BLaER1 treated with 17β-estradiol and CSF1 and Interleukin-3, amounts not matched to agents 10 nM and 100 nM (cell line): Measurements from ENCODE around the gene PTCH2.

Experiments used
- H3K27ac ChIP-seq, 11 experiments: shearing (Covaris generic); formaldehyde crosslinking; 2 replicates each; pipeline ENCODE4 v1.8.1; 2022
- H3K27me3 ChIP-seq, 11 experiments: shearing (Covaris generic); formaldehyde crosslinking; 2 replicates each; pipeline ENCODE4 v1.8.1; 2022
- H3K36me3 ChIP-seq, 11 experiments: shearing (Covaris generic); formaldehyde crosslinking; 2 replicates each; pipeline ENCODE4 v1.8.1; 2022
- H3K4me1 ChIP-seq, 10 experiments: shearing (Covaris generic); formaldehyde crosslinking; 2 replicates each; pipeline ENCODE4 v1.8.1; 2022
- H3K4me2 ChIP-seq, 11 experiments: shearing (Covaris generic); formaldehyde crosslinking; 2 replicates each; pipeline ENCODE4 v1.8.1; 2022
- H3K4me3 ChIP-seq, 10 experiments: shearing (Covaris generic); formaldehyde crosslinking; 2 replicates each; pipeline ENCODE4 v1.8.1; 2022
- H3K9ac ChIP-seq, 11 experiments: shearing (Covaris generic); formaldehyde crosslinking; 2 replicates each; pipeline ENCODE4 v1.8.1; 2022
- H3K9me3 ChIP-seq, 11 experiments: shearing (Covaris generic); formaldehyde crosslinking; replicated peaks in 1 of 11; 2 replicates each; pipeline ENCODE4 v1.8.1; 2022
- H4K20me1 ChIP-seq, 11 experiments: shearing (Covaris generic); formaldehyde crosslinking; 2 replicates each; pipeline ENCODE4 v1.8.1; 2022
- Cebpa-rat ChIP-seq, 11 experiments: shearing (Covaris generic); IDR thresholded peaks; 2 replicates each; pipeline ENCODE4 v1.8.1; 2022

PTCH2 gene

GRCh38 chr1:44867801-44868200 is 24.7 kb upstream of the PTCH2 start:
- no peaks in the 10 kb centered on the region for H4K20me1 ChIP-seq
- no peaks in the 10 kb centered on the region for H3K27me3 ChIP-seq
- H3K4me3 ChIP-seq: no peak overlapping the region
- H3K9me3 ChIP-seq: no peaks in the 10 kb centered on the region
- H3K4me1 ChIP-seq: no peaks in the 10 kb centered on the region
- 0 out of 22 replicates have a peak, but pooled peaks of 1 of the 11 experiments have one; percentile 12 for TF ChIP-seq Cebpa-rat (IDR thresholded peaks at IDR 0.05)
- no peak overlapping the region for H3K27ac ChIP-seq
- H3K36me3 ChIP-seq: peaks cover 49 to 100% (median 87%) of the 10 kb centered on the region in 11 experiments
- H3K4me2 ChIP-seq: no peak overlapping the region
- H3K9ac ChIP-seq: no peak overlapping the region

DNA sequence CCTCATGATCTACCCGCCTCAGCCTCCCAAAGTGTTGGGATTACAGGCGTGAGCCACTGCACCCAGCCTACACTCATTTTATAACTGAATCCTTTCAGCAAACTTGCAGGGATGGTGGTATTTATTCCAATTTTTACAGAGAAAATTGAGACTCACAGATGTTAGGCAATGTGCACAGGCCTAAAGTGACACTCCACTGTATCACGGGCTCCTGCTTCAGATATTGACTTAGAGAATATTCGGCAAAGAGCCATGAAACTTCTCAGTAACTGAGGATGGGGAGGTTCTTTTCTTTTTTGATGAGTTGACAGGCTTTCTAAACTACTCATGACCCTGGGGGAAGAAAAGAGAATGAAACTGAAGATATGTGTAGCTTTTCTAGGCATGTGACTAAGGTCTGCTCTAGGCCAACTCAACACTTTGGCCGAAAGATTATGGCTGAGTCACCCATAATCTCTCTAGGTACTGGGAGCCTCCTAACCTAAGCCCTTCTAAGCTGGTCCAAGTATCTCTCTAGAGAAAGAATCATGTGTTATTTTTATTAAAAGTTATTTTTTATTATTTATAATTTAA is 19.9 kb upstream of the PTCH2 start:
- H3K27ac ChIP-seq: no peak overlapping the region
- H3K9ac ChIP-seq: no peak overlapping the region
- no peaks in the 10 kb centered on the region for H3K27me3 ChIP-seq
- no peak overlapping the region for H3K4me2 ChIP-seq
- no peak for TF ChIP-seq Cebpa-rat (IDR thresholded peaks at IDR 0.05)
- H3K4me1 ChIP-seq: peaks cover 12 to 26% (median 16%) of the 10 kb centered on the region in 10 experiments; a peak in 19 of 20 replicates
- H4K20me1 ChIP-seq: no peaks in the 10 kb centered on the region
- no peak overlapping the region for H3K4me3 ChIP-seq
- H3K36me3 ChIP-seq: peaks cover 18 to 85% (median 60%) of the 10 kb centered on the region in 11 experiments
- no peaks in the 10 kb centered on the region for H3K9me3 ChIP-seq

GRCh38 chr1:44860891-44861425 is 17.9 kb upstream of the PTCH2 start:
- H4K20me1 ChIP-seq: no peaks in the 10 kb centered on the region
- peaks cover 12 to 34% (median 16%) of the 10 kb centered on the region in 10 experiments; a peak in 19 of 20 replicates for H3K4me1 ChIP-seq
- 0 out of 22 replicates have a peak overlapping the region, but pooled peaks of 1 of the 11 experiments have one; percentile 2 for H3K9ac ChIP-seq
- H3K27ac ChIP-seq: peak overlapping the region in 7 of 11 experiments; percentile 2 to 17 (median 4); a peak in 5 of 22 replicates
- H3K27me3 ChIP-seq: no peaks in the 10 kb centered on the region
- no peak for TF ChIP-seq Cebpa-rat (IDR thresholded peaks at IDR 0.05)
- H3K4me2 ChIP-seq: peak overlapping the region; percentile 2 to 65 (median 37); a peak in 16 of 22 replicates
- H3K4me3 ChIP-seq: no peak overlapping the region
- H3K9me3 ChIP-seq: no peaks in the 10 kb centered on the region
- H3K36me3 ChIP-seq: peaks cover 20 to 85% (median 62%) of the 10 kb centered on the region in 11 experiments; a peak in 21 of 22 replicates

DNA sequence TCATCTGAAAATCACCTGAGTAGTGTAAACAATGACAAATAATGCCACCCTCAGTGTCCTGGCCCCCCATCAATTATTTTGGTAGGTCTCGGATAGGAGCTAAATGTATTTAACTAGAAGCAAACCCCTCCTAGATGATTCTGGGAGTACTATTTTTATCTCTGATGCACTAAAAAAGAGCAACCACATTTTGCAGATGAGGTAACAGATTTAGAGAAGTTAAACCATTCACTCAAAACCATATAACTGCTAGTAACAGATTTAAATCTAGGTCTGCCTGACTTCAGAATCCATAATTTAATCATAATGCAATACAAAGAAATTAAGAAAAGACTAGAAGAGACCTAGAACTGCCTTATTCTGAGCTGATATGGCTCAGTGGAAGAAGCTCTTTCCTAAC is 17.3 kb upstream of the PTCH2 start:
- Histone ChIP-seq H3K4me1 (peaks cover 12 to 35% (median 16%) of the 10 kb centered on the region in 10 experiments; a peak in 19 of 20 replicates), H3K27ac (peak overlapping the region in 6 of 11 experiments; percentile 2 to 17 (median 10); a peak in 5 of 22 replicates), H4K20me1 (no peaks in the 10 kb centered on the region), H3K4me3 (no peak overlapping the region), H3K36me3 (peaks cover 20 to 85% (median 59%) of the 10 kb centered on the region in 11 experiments; a peak in 21 of 22 replicates), H3K4me2 (peak overlapping the region; percentile 2 to 65 (median 37); a peak in 17 of 22 replicates), H3K9me3 (no peaks in the 10 kb centered on the region), H3K9ac (0 out of 22 replicates have a peak overlapping the region, but pooled peaks of 1 of the 11 experiments have one; percentile 2), H3K27me3 (no peaks in the 10 kb centered on the region)
- TF ChIP-seq Cebpa-rat (IDR thresholded peaks at IDR 0.05): no peak

DNA sequence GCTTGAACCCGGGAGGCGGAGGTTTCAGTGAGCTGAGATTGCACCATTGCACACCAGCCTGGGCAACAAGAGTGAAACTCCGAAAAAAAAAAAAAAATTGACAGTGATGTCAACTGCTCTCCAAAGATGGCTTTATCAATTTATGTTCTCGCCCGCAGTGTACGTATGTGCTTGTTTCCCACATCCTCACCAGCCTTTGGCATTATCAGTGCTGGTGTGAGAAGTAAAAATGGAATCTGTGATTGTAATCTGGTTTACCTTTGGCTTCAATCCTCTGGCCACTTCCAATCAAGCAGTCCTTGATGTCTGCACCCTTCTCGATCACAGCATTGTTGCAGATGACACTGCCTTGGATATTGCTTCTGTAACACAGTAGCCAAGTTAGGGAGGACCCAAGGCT is 14.4 kb upstream of the PTCH2 start:
- no peak overlapping the region for H3K4me3 ChIP-seq
- no peak overlapping the region for H3K27ac ChIP-seq
- peaks cover 14 to 79% (median 43%) of the 10 kb centered on the region in 11 experiments; a peak in 19 of 22 replicates for H3K36me3 ChIP-seq
- no peaks in the 10 kb centered on the region for H4K20me1 ChIP-seq
- no peaks in the 10 kb centered on the region for H3K27me3 ChIP-seq
- peaks cover 12 to 43% (median 16%) of the 10 kb centered on the region in 10 experiments; a peak in 19 of 20 replicates for H3K4me1 ChIP-seq
- H3K9ac ChIP-seq: no peak overlapping the region
- no peak for TF ChIP-seq Cebpa-rat (IDR thresholded peaks at IDR 0.05)
- no peaks in the 10 kb centered on the region for H3K9me3 ChIP-seq
- no peak overlapping the region for H3K4me2 ChIP-seq

- Histone ChIP-seq H3K4me1 (peaks cover 8 to 28% (median 9%) of the 10 kb centered on the region in 10 experiments; a peak in 19 of 20 replicates), H3K4me3 (no peak overlapping the region), H3K4me2 (no peak overlapping the region), H4K20me1 (no peaks in the 10 kb centered on the region), H3K27ac (no peak overlapping the region), H3K36me3 (peaks cover 15 to 85% (median 44%) of the 10 kb centered on the region in 11 experiments; a peak in 19 of 22 replicates), H3K9ac (no peak overlapping the region), H3K27me3 (no peaks in the 10 kb centered on the region), H3K9me3 (no peaks in the 10 kb centered on the region)
- no peak for TF ChIP-seq Cebpa-rat (IDR thresholded peaks at IDR 0.05)
Measured at GRCh38 chr1:44855742-44856141, 12.7 kb upstream of the PTCH2 start.

- TF ChIP-seq Cebpa-rat (IDR thresholded peaks at IDR 0.05): no peak
- no peak overlapping the region for H3K27ac ChIP-seq
- no peak overlapping the region for H3K9ac ChIP-seq
- H4K20me1 ChIP-seq: no peaks in the 10 kb centered on the region
- no peaks in the 10 kb centered on the region for H3K27me3 ChIP-seq
- H3K4me1 ChIP-seq: peaks cover 0 to 20% (median 1%) of the 10 kb centered on the region in 10 experiments; a peak in 16 of 20 replicates
- H3K4me2 ChIP-seq: peak overlapping the region in 1 of 11 experiments; percentile 50; a peak in 2 of 22 replicates
- peaks cover 23 to 93% (median 52%) of the 10 kb centered on the region in 11 experiments; a peak in 20 of 22 replicates for H3K36me3 ChIP-seq
- H3K4me3 ChIP-seq: no peak overlapping the region
- no peaks in the 10 kb centered on the region for H3K9me3 ChIP-seq
Measured at GRCh38 chr1:44854970-44855369, 11.9 kb upstream of the PTCH2 start.

GRCh38 chr1:44853201-44853600 is 10.1 kb upstream of the PTCH2 start:
- Histone ChIP-seq H3K4me2 (no peak overlapping the region), H3K4me3 (no peak overlapping the region), H3K27me3 (no peaks in the 10 kb centered on the region), H3K9me3 (no peaks in the 10 kb centered on the region), H3K27ac (no peak overlapping the region), H4K20me1 (no peaks in the 10 kb centered on the region), H3K36me3 (peaks cover 22 to 90% (median 47%) of the 10 kb centered on the region in 11 experiments; a peak in 21 of 22 replicates), H3K9ac (no peak overlapping the region), H3K4me1 (peaks cover 0 to 16% (median 0%) of the 10 kb centered on the region in 10 experiments; a peak in 4 of 20 replicates)
- no peak for TF ChIP-seq Cebpa-rat (IDR thresholded peaks at IDR 0.05)

DNA sequence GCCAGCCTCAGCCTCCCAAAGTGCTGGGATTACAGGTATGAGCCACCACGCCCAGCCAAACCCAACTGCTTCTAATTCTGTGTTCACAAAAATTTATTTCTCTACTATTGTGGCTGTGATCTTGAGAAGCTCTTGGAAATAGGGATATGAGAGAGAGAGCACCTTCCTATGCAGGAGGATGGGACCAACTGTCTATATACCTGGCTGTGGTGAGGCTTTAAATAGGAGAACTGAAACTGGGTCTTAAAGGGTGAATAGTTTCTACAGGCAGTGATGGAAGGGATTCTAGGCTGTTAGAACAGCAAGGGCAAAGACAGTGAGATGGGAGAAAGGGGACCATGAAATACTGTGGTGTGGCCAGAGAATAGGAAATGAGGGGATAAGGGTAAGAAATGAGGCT is 8.3 kb upstream of the PTCH2 start:
- Histone ChIP-seq H3K9me3 (no peaks in the 10 kb centered on the region), H4K20me1 (no peaks in the 10 kb centered on the region), H3K27ac (no peak overlapping the region), H3K9ac (no peak overlapping the region), H3K36me3 (peaks cover 11 to 83% (median 38%) of the 10 kb centered on the region in 11 experiments; a peak in 19 of 22 replicates), H3K4me3 (no peak overlapping the region), H3K4me2 (no peak overlapping the region), H3K27me3 (no peaks in the 10 kb centered on the region), H3K4me1 (peaks cover 0 to 11% (median 0%) of the 10 kb centered on the region in 10 experiments; a peak in 4 of 20 replicates)
- no peak for TF ChIP-seq Cebpa-rat (IDR thresholded peaks at IDR 0.05)
